Mesendoderm (in vitro differentiated cells): Measurements from ENCODE around the gene DNMT3A.

ENCODE experiments used
- DNase-seq: peaks from one replicate; pipeline ENCODE4 v3.0.0; 2013
- H2AK5ac ChIP-seq: 2 replicates; pipeline ENCODE4 v1.6.1; 2013; ENCODE audit warnings: low read length, inconsistent platforms
- H2BK120ac ChIP-seq: 2 replicates; pipeline ENCODE4 v1.6.1; 2013; ENCODE audit warnings: low read depth, mild to moderate bottlenecking, low read length, moderate library complexity, mixed read lengths
- H2BK15ac ChIP-seq: replicated peaks from 2 replicates; pipeline ENCODE4 v1.6.1; 2013; ENCODE audit warnings: low read depth, mild to moderate bottlenecking, moderate library complexity
- H2BK5ac ChIP-seq: 2 replicates; pipeline ENCODE4 v1.6.1; 2013; ENCODE audit warnings: low read length, inconsistent platforms
- H3K18ac ChIP-seq: 2 replicates; pipeline ENCODE4 v1.6.1; 2013; ENCODE audit warnings: mild to moderate bottlenecking, low read length, mixed read lengths
- H3K23ac ChIP-seq: one replicate; pipeline ENCODE4 v1.6.1; 2013; ENCODE audit warnings: low read length
- H3K27ac ChIP-seq: 2 replicates; pipeline ENCODE4 v1.5.1; 2013; ENCODE audit warnings: low read depth, mild to moderate bottlenecking, inconsistent platforms, low read length, moderate library complexity
- H3K27me3 ChIP-seq: 2 replicates; pipeline ENCODE4 v1.6.1; 2013; ENCODE audit warnings: low read length, control low read depth, mild to moderate bottlenecking, inconsistent platforms; ENCODE audit not compliant: insufficient read depth, poor library complexity
- H3K36me3 ChIP-seq: 2 replicates; pipeline ENCODE4 v1.6.1; 2013; ENCODE audit warnings: low read length, inconsistent platforms; ENCODE audit not compliant: control insufficient read depth, insufficient read depth
- H3K4ac ChIP-seq: one replicate; pipeline ENCODE4 v1.6.1; 2013; ENCODE audit warnings: low read depth, mild to moderate bottlenecking, low read length, moderate library complexity
- H3K4me1 ChIP-seq: 2 replicates; pipeline ENCODE4 v1.6.1; 2013; ENCODE audit warnings: low read depth, low read length, inconsistent platforms; ENCODE audit not compliant: control insufficient read depth
- H3K4me2 ChIP-seq: 2 replicates; pipeline ENCODE4 v1.6.1; 2013; ENCODE audit warnings: low read length
- H3K4me3 ChIP-seq: 2 replicates; pipeline ENCODE4 v1.5.1; 2013; ENCODE audit warnings: mild to moderate bottlenecking, low read length
- H3K56ac ChIP-seq: one replicate; pipeline ENCODE4 v1.6.1; 2013; ENCODE audit warnings: low read length
- H3K79me1 ChIP-seq: 2 replicates; pipeline ENCODE4 v1.6.1; 2013; ENCODE audit warnings: low read length, inconsistent platforms
- H3K79me2 ChIP-seq: 2 replicates; pipeline ENCODE4 v1.6.1; 2013; ENCODE audit warnings: mild to moderate bottlenecking, low read length; ENCODE audit not compliant: control insufficient read depth, insufficient read depth
- H3K9ac ChIP-seq: 2 replicates; pipeline ENCODE4 v1.6.1; 2013; ENCODE audit warnings: low read length, inconsistent platforms
- H4K5ac ChIP-seq: one replicate; pipeline ENCODE4 v1.6.1; 2013; ENCODE audit warnings: low read length
- H4K8ac ChIP-seq: one replicate; pipeline ENCODE4 v1.6.1; 2013; ENCODE audit warnings: low read depth, mild to moderate bottlenecking, control low read depth, low read length, moderate library complexity
- WGBS: extraction: QIAGEN DNeasy Blood & Tissue Kit; methylation state at CpG from one replicate; pipeline ENCODE4 v1.1.7; 2013; ENCODE audit warnings: low lambda C conversion rate, missing lambda C conversion rate; ENCODE audit not compliant: insufficient coverage; ENCODE audit errors: extremely low coverage; 5-methylcytosine and 5-hydroxymethylcytosine counted together

The DNMT3A gene

DNA sequence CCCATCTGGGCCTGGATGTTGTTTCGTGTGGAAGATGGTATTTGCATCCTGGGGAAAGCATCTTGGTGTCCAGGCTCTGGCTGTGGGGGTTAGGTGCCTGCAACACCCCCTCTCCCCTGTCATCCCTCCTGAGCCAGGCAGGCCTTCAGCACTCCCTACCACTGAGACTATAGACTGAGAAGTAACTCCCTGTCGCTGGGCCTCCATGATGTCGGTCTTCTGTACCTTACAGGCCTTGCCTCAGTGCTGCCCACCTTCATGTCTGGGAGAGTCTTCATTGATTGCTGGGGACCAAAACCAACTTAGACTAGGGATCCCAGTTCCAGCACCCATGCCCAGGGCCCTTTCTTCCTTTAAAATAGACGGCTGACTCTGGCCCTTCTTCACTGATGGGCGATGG is 33.1 kb upstream of the DNMT3A start:
- no peak overlapping the region for H3K9ac ChIP-seq
- no peak for DNase-seq
- no peak overlapping the region for H4K8ac ChIP-seq
- H3K36me3 ChIP-seq, result no peaks in the 10 kb centered on the region
- H2BK5ac ChIP-seq, result no peak overlapping the region
- peaks cover 6% of the 10 kb centered on the region for H3K4me1 ChIP-seq
- no peak overlapping the region for H3K4me2 ChIP-seq
- H3K18ac ChIP-seq, result no peak overlapping the region
- H3K23ac ChIP-seq, result no peak overlapping the region
- no peak overlapping the region for H3K56ac ChIP-seq
- no peak overlapping the region for H2BK120ac ChIP-seq
- no peaks in the 10 kb centered on the region for H3K79me2 ChIP-seq
- no peak overlapping the region for H3K4me3 ChIP-seq
- no peak overlapping the region for H3K4ac ChIP-seq
- H3K27me3 ChIP-seq, result no peaks in the 10 kb centered on the region
- no CpG with 5 or more reads among the region's 5 CpGs for WGBS
- H2AK5ac ChIP-seq, result no peak overlapping the region
- no peak overlapping the region for H3K27ac ChIP-seq
- no peak overlapping the region for H2BK15ac ChIP-seq
- H3K79me1 ChIP-seq, result no peaks in the 10 kb centered on the region
- no peak overlapping the region for H4K5ac ChIP-seq

DNA sequence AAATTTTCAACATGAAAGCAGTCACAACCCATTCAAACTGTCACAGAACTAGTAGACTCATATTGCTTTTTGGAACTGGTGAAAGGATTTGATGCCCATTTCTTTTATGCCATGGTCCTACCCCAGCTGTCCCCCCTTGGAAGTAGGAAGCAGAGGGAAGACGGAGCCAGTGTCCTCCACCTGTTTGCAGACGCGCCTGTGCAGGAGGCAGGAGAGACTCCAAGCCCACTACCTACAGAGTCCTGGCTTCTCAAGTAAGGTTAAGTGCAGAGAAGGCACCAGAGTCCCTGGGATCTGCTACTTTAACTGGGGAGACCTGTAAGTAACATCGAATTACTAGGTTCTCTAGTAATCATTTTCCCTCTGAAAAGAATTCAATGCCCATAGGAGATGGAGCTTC is 32.7 kb upstream of the DNMT3A start:
- Histone ChIP-seq H4K8ac (no peak overlapping the region), H3K9ac (no peak overlapping the region), H2BK15ac (no peak overlapping the region), H3K4me2 (no peak overlapping the region), H3K4me1 (peaks cover 6% of the 10 kb centered on the region), H3K23ac (no peak overlapping the region), H3K79me1 (no peaks in the 10 kb centered on the region), H3K27me3 (no peaks in the 10 kb centered on the region), H3K27ac (no peak overlapping the region), H3K36me3 (no peaks in the 10 kb centered on the region), H3K4ac (no peak overlapping the region), H2AK5ac (no peak overlapping the region), H4K5ac (no peak overlapping the region), H3K18ac (no peak overlapping the region), H3K4me3 (no peak overlapping the region), H2BK120ac (no peak overlapping the region), H3K79me2 (no peaks in the 10 kb centered on the region), H2BK5ac (no peak overlapping the region), H3K56ac (no peak overlapping the region)
- no CpG with 5 or more reads among the region's 4 CpGs for WGBS
- DNase-seq, result no peak

DNA sequence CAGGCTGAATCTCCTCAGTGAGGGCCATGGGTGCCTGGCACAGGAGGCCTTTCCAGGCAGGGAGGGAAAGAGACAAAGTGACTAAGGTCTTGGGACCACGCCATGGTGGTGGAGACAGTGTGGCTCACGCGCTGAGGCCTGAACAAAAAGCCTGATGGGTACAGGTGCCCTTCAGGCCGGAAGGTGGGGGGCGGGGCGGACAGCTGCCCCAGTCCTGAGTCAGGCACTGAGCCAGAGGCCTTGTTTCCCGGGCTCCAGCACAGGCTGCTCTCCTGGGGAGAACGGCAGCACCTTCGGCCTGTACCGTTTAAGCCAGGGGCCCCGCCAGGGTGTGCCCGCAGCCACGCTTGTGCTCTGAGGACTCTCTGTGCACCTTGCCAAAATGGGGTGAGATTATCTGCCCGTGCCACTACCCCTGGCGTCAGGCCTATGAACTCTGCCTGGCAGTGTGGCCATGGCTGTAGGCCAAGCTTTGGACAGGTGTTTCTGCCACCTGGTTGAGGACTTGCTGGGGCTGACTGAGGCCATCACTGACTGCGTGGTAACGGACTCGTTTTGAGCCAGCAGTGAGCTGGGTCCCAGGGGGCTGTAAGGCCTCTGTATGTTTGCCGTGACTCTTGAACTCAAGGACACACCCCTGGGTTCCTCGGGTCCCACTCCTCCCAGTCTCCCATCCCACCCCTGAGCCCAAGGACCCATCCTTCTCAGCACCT is 31.7 kb upstream of the DNMT3A start:
- H3K27me3 ChIP-seq, result no peaks in the 10 kb centered on the region
- no peak overlapping the region for H2AK5ac ChIP-seq
- H3K4ac ChIP-seq, result no peak overlapping the region
- H2BK5ac ChIP-seq, result no peak overlapping the region
- no peaks in the 10 kb centered on the region for H3K79me1 ChIP-seq
- no peak overlapping the region for H2BK15ac ChIP-seq
- H2BK120ac ChIP-seq, result no peak overlapping the region
- no peak overlapping the region for H3K4me2 ChIP-seq
- peaks cover 6% of the 10 kb centered on the region for H3K4me1 ChIP-seq
- H3K4me3 ChIP-seq, result no peak overlapping the region
- no peak overlapping the region for H3K18ac ChIP-seq
- WGBS, result no CpG with 5 or more reads among the region's 20 CpGs
- no peak overlapping the region for H3K56ac ChIP-seq
- no peak overlapping the region for H4K5ac ChIP-seq
- no peak overlapping the region for H4K8ac ChIP-seq
- DNase-seq, result no peak
- no peak overlapping the region for H3K23ac ChIP-seq
- no peak overlapping the region for H3K27ac ChIP-seq
- no peaks in the 10 kb centered on the region for H3K79me2 ChIP-seq
- H3K36me3 ChIP-seq, result no peaks in the 10 kb centered on the region
- no peak overlapping the region for H3K9ac ChIP-seq

DNA sequence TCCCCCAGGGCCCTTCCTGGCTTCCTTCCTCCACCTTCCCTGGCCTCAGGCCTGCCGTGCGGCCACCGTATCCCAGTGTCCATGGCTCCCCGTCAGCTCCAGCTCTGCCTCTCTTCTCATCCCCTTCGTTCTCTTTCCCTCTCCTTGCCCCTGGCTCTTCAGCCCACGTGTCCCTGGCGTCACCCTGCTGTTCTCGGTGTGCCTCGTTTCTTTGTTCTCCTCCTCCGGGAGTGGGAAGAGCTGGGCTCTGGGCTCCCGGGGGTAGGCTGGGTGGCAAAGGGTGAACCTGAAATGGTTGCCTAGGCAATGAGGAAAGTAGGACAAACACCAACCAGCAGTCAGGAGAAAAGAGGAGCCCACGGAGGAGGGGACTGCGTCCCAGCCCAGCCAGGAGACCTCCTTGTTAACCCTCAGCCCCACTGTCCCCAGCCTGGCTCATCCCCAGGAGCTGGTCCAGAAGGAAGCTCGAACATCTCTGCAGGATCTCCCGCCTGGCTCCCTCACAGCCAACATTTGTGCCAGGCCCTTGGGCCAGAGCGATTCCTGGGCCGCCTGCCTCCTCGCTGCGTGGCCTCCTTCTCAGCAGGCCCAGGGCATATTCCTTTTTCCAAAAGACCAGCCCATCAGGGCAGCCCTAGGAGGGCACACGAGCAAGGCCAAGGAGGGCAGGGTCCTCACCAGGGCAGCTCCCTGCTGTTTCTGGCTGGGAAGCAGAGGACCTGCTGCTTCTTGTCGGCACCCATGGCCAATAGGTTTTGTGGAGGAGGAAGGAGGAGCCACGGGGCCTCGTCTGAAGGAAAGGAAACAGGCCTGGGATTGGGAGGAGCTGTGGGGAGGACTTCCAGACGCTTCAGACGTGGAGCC is 30.9 kb upstream of the DNMT3A start:
- Histone ChIP-seq H3K27ac (no peak overlapping the region), H3K9ac (no peak overlapping the region), H3K27me3 (no peaks in the 10 kb centered on the region), H2BK120ac (no peak overlapping the region), H2AK5ac (no peak overlapping the region), H3K23ac (no peak overlapping the region), H3K4me3 (no peak overlapping the region), H3K79me2 (no peaks in the 10 kb centered on the region), H2BK15ac (no peak overlapping the region), H3K4me2 (no peak overlapping the region), H4K5ac (no peak overlapping the region), H3K18ac (no peak overlapping the region), H3K4me1 (peaks cover 6% of the 10 kb centered on the region), H3K79me1 (no peaks in the 10 kb centered on the region), H3K56ac (no peak overlapping the region), H3K36me3 (no peaks in the 10 kb centered on the region), H2BK5ac (no peak overlapping the region), H3K4ac (no peak overlapping the region), H4K8ac (no peak overlapping the region)
- no peak for DNase-seq
- no CpG with 5 or more reads among the region's 25 CpGs for WGBS

DNA sequence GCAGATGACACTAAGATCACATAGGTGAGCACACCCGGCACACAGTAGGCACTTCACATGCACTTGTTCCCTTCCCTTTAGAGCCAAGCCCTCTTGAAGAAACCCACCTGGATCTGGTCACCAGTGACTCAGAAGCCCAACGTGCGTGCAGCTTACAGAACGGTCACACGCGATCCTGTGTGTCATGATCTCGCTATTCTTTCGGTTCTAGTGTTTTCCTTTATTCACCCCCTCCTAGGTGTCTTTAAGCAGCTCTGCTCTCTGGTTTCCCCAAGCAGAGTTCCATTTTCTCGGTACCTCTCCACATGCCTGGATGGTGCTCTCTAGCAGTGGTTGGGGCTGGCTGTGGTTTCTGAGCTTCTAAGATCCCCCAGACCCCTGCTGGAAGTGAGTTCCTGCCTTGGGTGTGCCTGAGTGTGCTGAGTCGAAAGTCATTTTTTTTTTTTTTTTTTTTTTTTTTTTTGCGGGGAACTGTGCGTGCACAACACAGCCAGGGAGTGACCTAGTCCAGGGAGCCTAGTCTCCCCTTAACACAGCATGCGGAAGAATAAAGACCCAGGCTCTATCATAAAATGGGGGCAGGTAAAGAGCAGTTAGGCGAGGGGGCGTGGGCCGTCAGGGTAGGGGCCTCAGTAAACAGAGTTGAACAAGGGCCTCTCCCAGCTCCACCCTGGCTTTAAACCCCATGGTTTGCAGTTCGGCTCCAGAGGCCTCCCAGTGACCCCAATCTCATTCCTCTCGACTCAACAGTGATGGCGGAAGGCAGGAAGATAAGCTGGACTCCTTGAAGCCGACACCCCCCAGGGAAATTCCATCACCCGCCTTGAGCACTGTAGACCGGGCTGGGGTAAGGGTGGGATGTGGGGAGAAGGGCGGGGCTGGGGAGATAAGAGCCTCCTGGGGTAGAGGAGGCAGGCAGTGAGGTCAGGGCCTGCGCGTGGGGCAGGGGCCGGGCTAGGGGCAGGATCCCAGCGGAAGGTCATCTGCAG is 29.8 kb upstream of the DNMT3A start:
- H3K23ac ChIP-seq, result no peak overlapping the region
- H3K4ac ChIP-seq, result no peak overlapping the region
- no peak overlapping the region for H3K18ac ChIP-seq
- no peak overlapping the region for H3K4me2 ChIP-seq
- peaks cover 5% of the 10 kb centered on the region for H3K4me1 ChIP-seq
- no peak overlapping the region for H3K9ac ChIP-seq
- peak overlapping the region; percentile 17 for H3K56ac ChIP-seq
- H4K8ac ChIP-seq, result no peak overlapping the region
- no peak overlapping the region for H2BK15ac ChIP-seq
- H3K4me3 ChIP-seq, result no peak overlapping the region
- H3K79me1 ChIP-seq, result no peaks in the 10 kb centered on the region
- DNase-seq, result peak; percentile 75
- WGBS, result no CpG with 5 or more reads among the region's 27 CpGs
- no peak overlapping the region for H3K27ac ChIP-seq
- H3K36me3 ChIP-seq, result no peaks in the 10 kb centered on the region
- no peak overlapping the region for H2BK120ac ChIP-seq
- no peak overlapping the region for H4K5ac ChIP-seq
- no peaks in the 10 kb centered on the region for H3K79me2 ChIP-seq
- no peak overlapping the region for H2BK5ac ChIP-seq
- no peak overlapping the region for H2AK5ac ChIP-seq
- H3K27me3 ChIP-seq, result no peaks in the 10 kb centered on the region
